Astrocyte (in vitro differentiated cells and primary cell): ENCODE results near the gene DAPL1. TPM values are rescaled to one million over a fixed set of nuclear protein-coding genes. Genes with fewer than 3 reads are reported as not detected.

ENCODE experiments used
- DNase-seq: peaks from one replicate; pipeline ENCODE4 v3.0.0-alpha.2; 2010; ENCODE audit warnings: low read depth
- FAIRE-seq: peaks from 2 replicates; lab custom pipeline; 2011; peaks lifted over from hg19 to GRCh38; lab: Jason Lieb, UNC
- H2AFZ ChIP-seq: 2 replicates; pipeline ENCODE4 v1.6.0; 2012; ENCODE audit warnings: low read depth, low read length, inconsistent platforms
- H3K27ac ChIP-seq: 2 replicates; pipeline ENCODE4 v1.5.1; 2011; ENCODE audit warnings: low read depth, low read length, inconsistent platforms
- H3K27me3 ChIP-seq: 2 replicates; pipeline ENCODE4 v1.6.0; 2011; ENCODE audit warnings: low read length, inconsistent platforms; ENCODE audit not compliant: insufficient read depth
- H3K36me3 ChIP-seq: 2 replicates; pipeline ENCODE4 v1.5.1; 2011; ENCODE audit warnings: low read length, inconsistent platforms; ENCODE audit not compliant: insufficient read depth
- H3K4me1 ChIP-seq: 2 replicates; pipeline ENCODE4 v1.5.1; 2011; ENCODE audit warnings: low read length, inconsistent platforms; ENCODE audit not compliant: insufficient read depth
- H3K4me2 ChIP-seq: 2 replicates; pipeline ENCODE4 v1.6.0; 2012; ENCODE audit warnings: low read length, inconsistent platforms
- H3K4me3 ChIP-seq: 2 replicates; pipeline ENCODE4 v1.5.1; 2011; ENCODE audit warnings: low read depth, mild to moderate bottlenecking, low read length, inconsistent platforms; ENCODE audit not compliant: insufficient read depth
- H3K79me2 ChIP-seq: 2 replicates; pipeline ENCODE4 v1.6.0; 2012; ENCODE audit warnings: mild to moderate bottlenecking, low read length, inconsistent platforms; ENCODE audit not compliant: insufficient read depth
- H3K9ac ChIP-seq: 2 replicates; pipeline ENCODE4 v1.6.0; 2012; ENCODE audit warnings: mild to moderate bottlenecking, low read length, inconsistent platforms
- H3K9me3 ChIP-seq: 2 replicates; pipeline ENCODE4 v1.5.1; 2012; ENCODE audit warnings: low read depth, mild to moderate bottlenecking, low read length, inconsistent platforms; ENCODE audit not compliant: insufficient read depth
- H4K20me1 ChIP-seq: 2 replicates; pipeline ENCODE4 v1.6.0; 2012; ENCODE audit warnings: low read length, inconsistent platforms; ENCODE audit not compliant: insufficient read depth
- H3K27ac Mint-ChIP-seq: one replicate; pipeline ENCODE4 v1.8.0; 2021; ENCODE audit warnings: mild to moderate bottlenecking, mixed read lengths; ENCODE audit not compliant: unreplicated experiment
- H3K27me3 Mint-ChIP-seq: one replicate; pipeline ENCODE4 v1.8.0; 2021; ENCODE audit warnings: low read depth, mixed read lengths; ENCODE audit not compliant: unreplicated experiment
- H3K36me3 Mint-ChIP-seq: one replicate; pipeline ENCODE4 v1.8.0; 2021; ENCODE audit warnings: low read depth, mixed read lengths; ENCODE audit not compliant: unreplicated experiment
- H3K4me1 Mint-ChIP-seq: one replicate; pipeline ENCODE4 v1.8.0; 2021; ENCODE audit warnings: low read depth, mixed read lengths; ENCODE audit not compliant: unreplicated experiment
- H3K4me3 Mint-ChIP-seq: one replicate; pipeline ENCODE4 v1.8.0; 2021; ENCODE audit warnings: mild to moderate bottlenecking, moderate library complexity, mixed read lengths; ENCODE audit not compliant: unreplicated experiment
- H3K9me3 Mint-ChIP-seq: one replicate; pipeline ENCODE4 v1.8.0; 2021; ENCODE audit warnings: mild to moderate bottlenecking, mixed read lengths; ENCODE audit not compliant: unreplicated experiment
- EZH2 ChIP-seq: IDR thresholded peaks from 2 replicates; pipeline ENCODE4 v1.6.1; 2012; ENCODE audit warnings: mild to moderate bottlenecking, low read length, inconsistent platforms; ENCODE audit not compliant: insufficient read depth
- total RNA-seq: library from RNA; stranded (reverse); gene quantifications from 2 replicates; pipeline ENCODE4 v1.2.1, GENCODE V29; 2021
- TF ChIP-seq, protein P1 (sequence below): IDR thresholded peaks from 2 replicates; pipeline ENCODE4 v1.5.1; 2011; ENCODE audit warnings: low read depth, mild to moderate bottlenecking, inconsistent platforms, low read length, moderate library complexity; ENCODE audit not compliant: insufficient read depth

Gene DAPL1
- total RNA-seq, 1 donor from 2014 or later, result not detected

- Histone ChIP-seq H3K4me2 (no peak overlapping the region), H3K27me3 (no peaks in the 10 kb centered on the region), H3K9me3 (no peaks in the 10 kb centered on the region), H3K4me3 (no peak overlapping the region), H2AFZ (no peak overlapping the region), H3K4me1 (no peaks in the 10 kb centered on the region), H3K36me3 (no peaks in the 10 kb centered on the region), H3K27ac (no peak overlapping the region), H3K79me2 (no peaks in the 10 kb centered on the region), H3K9ac (no peak overlapping the region), H4K20me1 (no peaks in the 10 kb centered on the region)
- no peaks in the 10 kb centered on the region for H3K36me3 Mint-ChIP-seq
- peaks cover 5% of the 10 kb centered on the region for H3K27me3 Mint-ChIP-seq
- FAIRE-seq (no peak), DNase-seq (no peak)
- H3K4me3 Mint-ChIP-seq, result no peak overlapping the region
- H3K9me3 Mint-ChIP-seq, result no peaks in the 10 kb centered on the region
- H3K4me1 Mint-ChIP-seq, result peaks cover 10% of the 10 kb centered on the region
- TF ChIP-seq, protein P1, sequence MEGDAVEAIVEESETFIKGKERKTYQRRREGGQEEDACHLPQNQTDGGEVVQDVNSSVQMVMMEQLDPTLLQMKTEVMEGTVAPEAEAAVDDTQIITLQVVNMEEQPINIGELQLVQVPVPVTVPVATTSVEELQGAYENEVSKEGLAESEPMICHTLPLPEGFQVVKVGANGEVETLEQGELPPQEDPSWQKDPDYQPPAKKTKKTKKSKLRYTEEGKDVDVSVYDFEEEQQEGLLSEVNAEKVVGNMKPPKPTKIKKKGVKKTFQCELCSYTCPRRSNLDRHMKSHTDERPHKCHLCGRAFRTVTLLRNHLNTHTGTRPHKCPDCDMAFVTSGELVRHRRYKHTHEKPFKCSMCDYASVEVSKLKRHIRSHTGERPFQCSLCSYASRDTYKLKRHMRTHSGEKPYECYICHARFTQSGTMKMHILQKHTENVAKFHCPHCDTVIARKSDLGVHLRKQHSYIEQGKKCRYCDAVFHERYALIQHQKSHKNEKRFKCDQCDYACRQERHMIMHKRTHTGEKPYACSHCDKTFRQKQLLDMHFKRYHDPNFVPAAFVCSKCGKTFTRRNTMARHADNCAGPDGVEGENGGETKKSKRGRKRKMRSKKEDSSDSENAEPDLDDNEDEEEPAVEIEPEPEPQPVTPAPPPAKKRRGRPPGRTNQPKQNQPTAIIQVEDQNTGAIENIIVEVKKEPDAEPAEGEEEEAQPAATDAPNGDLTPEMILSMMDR, result no peak
- TF ChIP-seq EZH2, result no peak
- no peak overlapping the region for H3K27ac Mint-ChIP-seq
Measured at GRCh38 chr2:158837645-158838044, 42.5 kb downstream of the DAPL1 start.

GRCh38 chr2:158841850-158842249 lies 46.7 kb downstream of the DAPL1 start:
- Histone ChIP-seq H4K20me1 (no peaks in the 10 kb centered on the region), H3K4me1 (peaks cover 6% of the 10 kb centered on the region), H3K36me3 (no peaks in the 10 kb centered on the region), H3K27ac (no peak overlapping the region), H3K4me3 (no peak overlapping the region), H3K9me3 (no peaks in the 10 kb centered on the region), H3K27me3 (no peaks in the 10 kb centered on the region), H3K79me2 (no peaks in the 10 kb centered on the region), H3K4me2 (peak overlapping the region; percentile 30), H2AFZ (no peak overlapping the region), H3K9ac (no peak overlapping the region)
- no peaks in the 10 kb centered on the region for H3K36me3 Mint-ChIP-seq
- H3K9me3 Mint-ChIP-seq, result no peaks in the 10 kb centered on the region
- H3K4me1 Mint-ChIP-seq, result peaks cover 8% of the 10 kb centered on the region
- DNase-seq (peak; percentile 69), FAIRE-seq (peak; percentile 20)
- no peak overlapping the region for H3K27ac Mint-ChIP-seq
- TF ChIP-seq, protein P1, result no peak
- no peak overlapping the region for H3K4me3 Mint-ChIP-seq
- H3K27me3 Mint-ChIP-seq, result peaks cover 18% of the 10 kb centered on the region

DNA sequence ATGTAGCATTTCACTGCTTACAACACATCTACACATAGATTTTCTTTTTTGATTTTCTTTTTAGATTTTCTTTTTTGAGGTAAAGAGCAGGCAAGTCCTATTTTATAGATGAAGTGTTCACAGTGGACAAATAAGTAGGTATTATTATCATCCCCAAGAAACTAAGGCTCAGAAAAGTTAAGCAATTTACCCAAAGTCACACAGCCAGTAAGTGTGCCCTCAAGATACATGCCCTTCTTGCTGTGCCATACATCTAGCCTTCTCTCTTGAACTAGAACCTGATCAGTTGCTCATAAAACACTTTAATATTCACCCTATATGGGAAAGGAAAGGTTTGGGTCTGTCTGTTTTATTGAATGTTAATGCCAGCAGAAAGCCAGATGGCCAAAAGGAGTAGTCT lies 50.3 kb downstream of the DAPL1 start:
- Mint-ChIP-seq H3K4me3 (no peak overlapping the region), H3K36me3 (no peaks in the 10 kb centered on the region), H3K4me1 (peaks cover 8% of the 10 kb centered on the region), H3K27me3 (peaks cover 29% of the 10 kb centered on the region), H3K9me3 (no peaks in the 10 kb centered on the region), H3K27ac (no peak overlapping the region)
- no peaks in the 10 kb centered on the region for H3K36me3 ChIP-seq
- peaks cover 6% of the 10 kb centered on the region for H3K4me1 ChIP-seq
- FAIRE-seq (no peak), DNase-seq (no peak)
- H4K20me1 ChIP-seq, result no peaks in the 10 kb centered on the region
- no peaks in the 10 kb centered on the region for H3K79me2 ChIP-seq
- no peak overlapping the region for H3K27ac ChIP-seq
- TF ChIP-seq, protein P1, result no peak
- no peak for TF ChIP-seq EZH2
- no peaks in the 10 kb centered on the region for H3K27me3 ChIP-seq
- no peak overlapping the region for H2AFZ ChIP-seq
- H3K9me3 ChIP-seq, result no peaks in the 10 kb centered on the region
- H3K4me3 ChIP-seq, result no peak overlapping the region
- H3K4me2 ChIP-seq, result no peak overlapping the region
- no peak overlapping the region for H3K9ac ChIP-seq
